ENCODE measurements around the gene MARK2.

- TF ChIP-seq CTCF (conservative IDR thresholded peaks at IDR 0.05 in 1 of 2, IDR thresholded peaks at IDR 0.05 in 1 of 2; ENCODE audit: low read depth in 1 of 2, low read length in 2 of 2) (no peak), EZH2 (IDR thresholded peaks at IDR 0.05; ENCODE audit: low read length, missing control alignments) (no peak)
Measured at GRCh38 chr11:63818609-63819008, 20.3 kb upstream of the MARK2 start.
